MV-4-11 (cell line): ENCODE data around the gene SLPI.

Experiments used
- DNase-seq: peaks from one replicate; lab custom pipeline; 2025; lab: John Stamatoyannopoulos, UW

Gene SLPI

DNA sequence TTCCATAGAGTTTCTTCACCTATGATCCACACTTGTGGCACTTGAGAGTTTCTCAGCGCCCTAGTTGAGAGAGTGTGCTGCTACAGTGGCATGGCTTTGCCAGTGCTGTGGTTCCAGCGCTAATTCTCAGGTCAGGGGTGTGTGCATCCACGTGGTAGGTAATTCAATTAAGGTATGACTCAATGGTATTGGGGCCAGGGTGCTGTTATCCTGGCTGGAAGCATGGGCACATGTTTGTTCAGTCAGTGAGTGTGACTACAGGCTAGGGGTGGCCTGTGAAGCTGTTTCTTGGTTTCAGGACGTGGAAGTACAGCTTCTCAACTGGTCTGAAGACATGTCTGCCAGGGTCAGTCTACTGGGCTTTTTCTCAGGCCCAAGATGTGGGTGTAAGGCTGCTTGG, 36.2 kb downstream of the SLPI start:
- DNase-seq, result no peak

DNA sequence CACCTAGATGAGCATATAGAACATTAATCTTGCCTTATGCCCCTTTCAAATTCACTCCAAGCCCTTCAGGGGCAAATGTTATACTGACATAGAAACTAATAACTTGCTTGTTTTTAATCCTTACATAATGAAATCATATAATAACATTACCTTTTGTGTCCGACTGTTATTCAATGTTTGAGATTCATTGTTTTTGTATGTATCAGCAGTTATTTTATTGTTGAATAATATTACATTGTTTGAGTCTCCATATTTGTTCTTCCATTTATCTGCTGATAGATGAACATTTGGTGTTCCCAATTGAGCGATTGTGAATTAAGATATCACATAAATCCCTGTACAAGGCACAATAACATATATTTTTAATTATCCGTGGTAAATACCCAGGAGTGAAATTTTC, 41.5 kb downstream of the SLPI start:
- no peak for DNase-seq

DNA sequence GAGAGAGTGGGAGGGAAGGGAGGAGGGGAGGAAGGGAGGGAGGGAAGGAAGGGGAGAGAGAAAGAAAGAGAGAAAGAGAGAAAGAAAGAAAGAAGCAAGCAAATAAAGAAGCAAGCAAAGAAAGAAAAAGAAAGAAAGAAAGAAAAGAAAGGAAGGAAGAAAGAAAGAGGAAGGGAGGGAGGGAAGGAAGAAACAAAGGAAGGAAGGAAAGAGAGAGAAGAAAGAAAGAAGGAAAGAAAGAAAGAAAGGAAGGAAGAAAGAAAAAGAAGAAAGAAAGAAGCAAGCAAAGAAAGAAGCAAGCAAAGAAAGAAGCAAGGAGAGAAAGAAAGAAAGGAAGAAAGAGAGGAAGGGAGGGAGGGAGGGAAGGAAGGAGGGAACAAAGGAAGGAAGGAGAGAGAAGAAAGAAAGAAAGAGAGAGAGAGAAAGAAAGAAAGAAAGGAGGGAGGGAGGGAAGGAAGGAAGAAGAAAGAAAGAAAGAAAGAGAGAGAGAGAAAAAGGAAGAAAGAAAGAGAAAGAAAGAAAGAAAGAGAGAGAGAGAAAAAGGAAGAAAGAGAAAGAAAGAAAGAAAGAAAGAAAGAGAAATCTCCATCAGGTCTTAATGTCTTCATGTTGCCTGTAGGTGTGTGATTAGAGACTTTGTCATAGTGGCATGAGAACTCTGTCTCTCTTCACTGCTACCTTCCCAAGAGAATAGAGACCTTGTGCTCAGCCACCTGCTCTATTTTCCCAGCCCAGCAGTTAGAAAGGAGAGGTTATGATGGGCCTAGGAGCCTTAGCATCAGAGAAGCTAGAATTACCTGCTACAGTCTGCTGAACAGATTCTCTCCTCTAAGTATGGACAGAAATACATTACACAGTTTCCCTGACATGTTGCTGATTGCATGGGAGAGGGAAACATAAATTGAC, 42.5 kb downstream of the SLPI start:
- no peak for DNase-seq

DNA sequence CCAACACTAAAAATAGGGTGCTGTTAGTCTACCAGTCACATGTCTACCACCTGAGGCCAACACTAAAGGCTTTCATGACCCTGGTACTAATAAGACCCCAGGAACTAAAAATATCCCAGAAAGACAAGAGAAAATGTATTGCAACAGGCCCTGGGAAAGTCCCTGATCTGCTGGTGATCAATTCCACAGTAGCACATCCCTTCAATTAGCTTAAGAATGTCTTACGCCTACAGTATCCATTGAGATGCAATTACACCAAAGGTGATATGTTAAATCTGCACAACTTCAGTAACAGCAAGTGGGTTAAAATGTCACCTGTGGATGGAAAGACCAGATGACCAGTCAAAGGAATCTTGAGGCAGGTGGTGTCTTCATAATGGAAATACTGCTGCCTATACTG, 44.4 kb downstream of the SLPI start:
- no peak for DNase-seq

DNA sequence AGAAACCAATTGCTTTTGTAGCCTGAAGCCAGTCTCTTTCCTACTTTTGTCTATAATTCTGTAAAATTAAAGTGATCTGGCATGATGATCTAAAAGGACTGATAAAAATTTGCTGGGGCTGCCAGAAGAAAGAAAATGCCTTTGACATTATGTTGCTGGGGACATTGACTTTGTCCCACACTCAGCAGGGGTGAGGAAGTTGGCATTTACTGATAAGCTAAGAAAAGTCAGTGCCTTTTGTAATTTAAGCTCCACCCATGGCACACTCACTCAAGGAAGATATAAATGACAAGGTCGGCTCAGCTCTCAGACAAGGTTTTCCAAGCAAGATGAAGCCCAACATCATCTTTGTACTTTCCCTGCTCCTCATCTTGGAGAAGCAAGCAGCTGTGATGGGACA, 47.6 kb downstream of the SLPI start, which contains the start of gene SEMG1:
TSS of gene SEMG1 (plus strand) at position 309 of the 400 bp plus-strand sequence. CDS start at position 330, 21 bp downstream.
- no peak for DNase-seq
